Hepatocyte (in vitro differentiated cells): Measurements from ENCODE around the gene SGPP1. TPM values are rescaled to one million over a fixed set of nuclear protein-coding genes. Genes with fewer than 3 reads are reported as not detected.
"Not testable (repeated sequence)": the region's sequence is repeated elsewhere in the genome, so short reads cannot be mapped to it uniquely, and the experiment has no call there.

Experiments
- DNase-seq: peaks from one replicate; pipeline ENCODE4 v3.0.0-alpha.2; 2016; ENCODE audit warnings: low spot score
- H2AFZ ChIP-seq: fragments of 200-600 bp; sonication (generic); 2 replicates; pipeline ENCODE4 v1.6.0; 2016; ENCODE audit warnings: antibody characterized with exemption, mild to moderate bottlenecking
- H3K27ac ChIP-seq: fragments of 200-600 bp; sonication (generic); 2 replicates; pipeline ENCODE4 v1.5.1; 2016; ENCODE audit warnings: mild to moderate bottlenecking
- H3K27me3 ChIP-seq: fragments of 200-600 bp; sonication (generic); 2 replicates; pipeline ENCODE4 v1.6.1; 2016
- H3K36me3 ChIP-seq: fragments of 200-600 bp; sonication (generic); replicated peaks from 2 replicates; pipeline ENCODE4 v1.5.1; 2016; ENCODE audit warnings: low read depth; ENCODE audit not compliant: insufficient read depth
- H3K4me1 ChIP-seq: fragments of 200-600 bp; sonication (generic); 2 replicates; pipeline ENCODE4 v1.5.1; 2016; ENCODE audit warnings: mild to moderate bottlenecking, moderate library complexity; ENCODE audit not compliant: insufficient read depth
- H3K4me2 ChIP-seq: fragments of 200-600 bp; sonication (generic); 2 replicates; pipeline ENCODE4 v1.6.0; 2016
- H3K4me3 ChIP-seq: fragments of 200-600 bp; sonication (generic); 2 replicates; pipeline ENCODE4 v1.5.1; 2016; ENCODE audit warnings: mild to moderate bottlenecking
- H3K79me2 ChIP-seq: fragments of 200-600 bp; sonication (generic); 2 replicates; pipeline ENCODE4 v1.6.0; 2017; ENCODE audit warnings: mild to moderate bottlenecking
- H3K9me2 ChIP-seq: fragments of 200-600 bp; sonication (generic); replicated peaks from 2 replicates; pipeline ENCODE4 v1.6.0; 2017; ENCODE audit warnings: mild to moderate bottlenecking; ENCODE audit not compliant: insufficient read depth
- H3K9me3 ChIP-seq: fragments of 200-600 bp; sonication (generic); 2 replicates; pipeline ENCODE4 v1.5.1; 2016; ENCODE audit warnings: low read depth, mild to moderate bottlenecking
- H4K20me1 ChIP-seq: fragments of 200-600 bp; sonication (generic); 2 replicates; pipeline ENCODE4 v1.6.0; 2016; ENCODE audit warnings: mild to moderate bottlenecking; ENCODE audit not compliant: insufficient read depth, poor library complexity, severe bottlenecking
- CTCF ChIP-seq: fragments of 200-600 bp; sonication (generic); IDR thresholded peaks from 2 replicates; pipeline ENCODE4 v1.5.1; 2016; ENCODE audit warnings: antibody characterized with exemption, mild to moderate bottlenecking; ENCODE audit not compliant: poor library complexity
- EZH2 ChIP-seq: fragments of 200-600 bp; sonication (generic); IDR thresholded peaks from 2 replicates; pipeline ENCODE4 v1.6.1; 2016; ENCODE audit warnings: antibody characterized with exemption, mild to moderate bottlenecking, borderline replicate concordance
- EZH2phosphoT487 ChIP-seq: fragments of 200-600 bp; sonication (generic); IDR thresholded peaks from one replicate; pipeline ENCODE4 v1.6.1; 2018; ENCODE audit warnings: antibody characterized with exemption, mild to moderate bottlenecking, low read depth, moderate library complexity; ENCODE audit not compliant: unreplicated experiment, severe bottlenecking
- WGBS: methylation state at CpG from one replicate; pipeline ENCODE4 v1.1.6; 2016; ENCODE audit warnings: low lambda C conversion rate; ENCODE audit errors: missing lambda C conversion rate; 5-methylcytosine and 5-hydroxymethylcytosine counted together
- polyA plus RNA-seq: library from polyadenylated mRNA; unstranded; fragments of >200 nt; fragmentation: Nextera tagmentation; extraction: Ambion mirVana; gene quantifications from 2 replicates; pipeline ENCODE4 v1.2.1, GENCODE V29; 2016
- total RNA-seq: library from RNA; depleted of rRNA; stranded (reverse); fragments of >200 nt; gene quantifications from 2 replicates; pipeline ENCODE4 v1.2.3, GENCODE V29; 2014

Gene SGPP1
- total and polyA plus RNA-seq, 2 experiments from 2014 or later, result 17.8 to 23.9 TPM

- no peak for DNase-seq
- no peaks in the 10 kb centered on the region for H3K9me2 ChIP-seq
- H3K27ac ChIP-seq, result no peak overlapping the region
- no peak for TF ChIP-seq CTCF
- TF ChIP-seq EZH2phosphoT487, result no peak
- no peak for TF ChIP-seq EZH2
- no peaks in the 10 kb centered on the region for H3K79me2 ChIP-seq
- WGBS, result 79% methylated on average over 5 of the region's 5 CpGs
- no peaks in the 10 kb centered on the region for H3K4me1 ChIP-seq
- no peaks in the 10 kb centered on the region for H3K36me3 ChIP-seq
- H3K4me2 ChIP-seq, result no peak overlapping the region
- H3K27me3 ChIP-seq, result no peaks in the 10 kb centered on the region
- no peaks in the 10 kb centered on the region for H3K9me3 ChIP-seq
- H4K20me1 ChIP-seq, result no peaks in the 10 kb centered on the region
- H2AFZ ChIP-seq, result no peak overlapping the region
- no peak overlapping the region for H3K4me3 ChIP-seq
Measured at GRCh38 chr14:63759456-63759855, 31.6 kb upstream of the SGPP1 start.

- TF ChIP-seq CTCF (no peak), EZH2 (no peak), EZH2phosphoT487 (no peak)
- Histone ChIP-seq H3K79me2 (no peaks in the 10 kb centered on the region), H3K4me3 (no peak overlapping the region), H3K27me3 (no peaks in the 10 kb centered on the region), H3K9me2 (no peaks in the 10 kb centered on the region), H3K36me3 (no peaks in the 10 kb centered on the region), H3K9me3 (no peaks in the 10 kb centered on the region), H4K20me1 (no peaks in the 10 kb centered on the region), H3K4me1 (no peaks in the 10 kb centered on the region), H2AFZ (no peak overlapping the region), H3K27ac (no peak overlapping the region), H3K4me2 (no peak overlapping the region)
- DNase-seq, result no peak
Measured at GRCh38 chr14:63757211-63757610, 29.3 kb upstream of the SGPP1 start.

GRCh38 chr14:63752449-63753169 lies 24.7 kb upstream of the SGPP1 start:
- Histone ChIP-seq H3K36me3 (no peaks in the 10 kb centered on the region), H2AFZ (no peak overlapping the region), H3K79me2 (no peaks in the 10 kb centered on the region), H4K20me1 (no peaks in the 10 kb centered on the region), H3K4me1 (no peaks in the 10 kb centered on the region), H3K4me2 (no peak overlapping the region), H3K27me3 (no peaks in the 10 kb centered on the region), H3K9me3 (no peaks in the 10 kb centered on the region), H3K9me2 (no peaks in the 10 kb centered on the region), H3K4me3 (no peak overlapping the region), H3K27ac (peak overlapping the region; percentile 42)
- 83% methylated on average over 6 of the region's 6 CpGs for WGBS
- DNase-seq, result peak; percentile 20
- no peak for TF ChIP-seq EZH2
- TF ChIP-seq EZH2phosphoT487, result no peak
- no peak for TF ChIP-seq CTCF

DNA sequence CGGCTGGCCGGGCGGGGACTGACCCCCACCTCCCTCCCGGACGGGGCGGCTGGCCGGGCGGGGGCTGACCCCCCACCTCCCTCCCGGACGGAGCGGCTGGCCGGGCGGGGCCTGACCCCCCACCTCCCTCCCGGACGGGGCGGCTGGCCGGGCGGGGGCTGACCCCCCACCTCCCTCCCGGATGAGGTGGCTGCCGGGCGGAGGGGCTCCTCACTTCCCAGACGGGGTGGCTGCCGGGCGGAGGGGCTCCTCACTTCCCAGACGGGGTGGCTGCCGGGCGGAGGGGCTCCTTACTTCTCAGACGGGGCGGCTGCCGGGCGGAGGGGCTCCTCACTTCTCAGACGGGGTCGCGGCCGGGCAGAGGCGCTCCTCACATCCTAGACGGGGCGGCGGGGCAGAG lies 23.2 kb upstream of the SGPP1 start:
- not testable (repeated sequence) for H4K20me1 ChIP-seq, H3K9me2 ChIP-seq, DNase-seq, H3K27me3 ChIP-seq, H3K4me2 ChIP-seq, H3K4me1 ChIP-seq, H3K79me2 ChIP-seq, H3K36me3 ChIP-seq, H2AFZ ChIP-seq, H3K9me3 ChIP-seq, H3K27ac ChIP-seq, H3K4me3 ChIP-seq
- 100% methylated on average over 3 of the region's 39 CpGs for WGBS
